ENCODE data around the gene PLXNA2. TPM values are rescaled to one million over a fixed set of nuclear protein-coding genes. Genes with fewer than 3 reads are reported as not detected.

The PLXNA2 gene
- total and polyA plus RNA-seq, 2 experiments from 2014 or later = 3.7 to 5.4 TPM

DNA sequence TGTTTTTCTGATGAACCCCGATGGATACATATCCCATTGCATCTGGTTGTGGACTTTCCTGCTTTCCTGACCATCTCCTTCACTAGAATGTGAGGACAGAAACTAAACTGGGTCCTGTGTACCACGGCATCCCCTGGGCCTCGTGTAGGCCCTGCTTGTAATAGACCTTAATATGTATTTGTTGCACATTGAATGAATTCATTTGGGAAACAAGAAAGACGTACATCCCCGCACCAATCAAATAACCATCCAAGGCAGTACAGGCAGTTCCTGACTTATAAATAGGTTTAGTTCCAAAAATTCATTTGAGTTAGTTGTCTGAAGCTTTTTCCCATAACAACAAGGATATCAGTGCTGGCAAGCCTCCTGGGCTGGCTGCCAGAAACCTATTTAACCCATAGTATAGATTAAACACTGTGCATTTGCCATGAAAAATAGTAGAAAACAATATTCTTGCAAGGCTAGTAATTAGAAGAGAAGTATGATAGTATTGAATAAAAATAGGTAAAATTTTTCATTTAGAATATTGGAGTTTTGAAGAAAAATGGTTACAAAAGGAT is 251.4 kb downstream of the PLXNA2 start:
- no peak overlapping the region for H3K9ac ChIP-seq
- no peaks in the 10 kb centered on the region for H3K9me3 ChIP-seq (ENCODE audit: low read depth)
- H3K27ac ChIP-seq = no peak overlapping the region
- H3F3A ChIP-seq (ENCODE audit: insufficient read depth) = no peaks in the 10 kb centered on the region
- no peaks in the 10 kb centered on the region for H4K20me1 ChIP-seq (ENCODE audit: insufficient read depth)
- WGBS, 2 experiments (ENCODE audit: low coverage in 1 of 2, low lambda C conversion rate in 2 of 2, missing lambda C conversion rate in 2 of 2) = 66 to 67% methylated on average over 5 of the region's 5 CpGs
- no peaks in the 10 kb centered on the region for H3K79me2 ChIP-seq (ENCODE audit: insufficient read depth)
- H3K9me2 ChIP-seq (ENCODE audit: insufficient read depth) = no peaks in the 10 kb centered on the region
- no peaks in the 10 kb centered on the region for H3K36me3 ChIP-seq (ENCODE audit: low read depth)
- no peak overlapping the region for H2AFZ ChIP-seq
- peaks cover 16% of the 10 kb centered on the region; the same call in 1 of the 2 replicates for H3K27me3 ChIP-seq (replicated peaks; ENCODE audit: insufficient read depth)
- H3K4me1 ChIP-seq (ENCODE audit: insufficient read depth) = no peaks in the 10 kb centered on the region
- H3K4me3 ChIP-seq = no peak overlapping the region
- no peak overlapping the region for H3K4me2 ChIP-seq (ENCODE audit: unreplicated experiment)
- DNase-seq = no peak
- no peak for TF ChIP-seq EZH2 (IDR thresholded peaks at IDR 0.05; ENCODE audit: insufficient read depth, poor library complexity, severe bottlenecking)
- TF ChIP-seq EZH2phosphoT487 (IDR thresholded peaks at IDR 0.05; ENCODE audit: insufficient read depth, low read depth) = no peak
- in situ Hi-C loops (cut with MboI) = no loop called here

- TF ChIP-seq EZH2phosphoT487 (IDR thresholded peaks at IDR 0.05; ENCODE audit: insufficient read depth, low read depth) (no peak), EZH2 (IDR thresholded peaks at IDR 0.05; ENCODE audit: insufficient read depth, poor library complexity, severe bottlenecking) (no peak)
- Histone ChIP-seq H3F3A (ENCODE audit: insufficient read depth) (no peaks in the 10 kb centered on the region), H4K20me1 (ENCODE audit: insufficient read depth) (no peaks in the 10 kb centered on the region), H3K4me3 (no peak overlapping the region), H3K9me2 (ENCODE audit: insufficient read depth) (no peaks in the 10 kb centered on the region), H3K79me2 (ENCODE audit: insufficient read depth) (no peaks in the 10 kb centered on the region), H3K4me1 (ENCODE audit: insufficient read depth) (no peaks in the 10 kb centered on the region), H3K9me3 (ENCODE audit: low read depth) (no peaks in the 10 kb centered on the region), H3K27me3 (replicated peaks; ENCODE audit: insufficient read depth) (peaks cover 16% of the 10 kb centered on the region; the same call in 1 of the 2 replicates), H3K36me3 (ENCODE audit: low read depth) (no peaks in the 10 kb centered on the region), H3K27ac (no peak overlapping the region), H3K9ac (no peak overlapping the region), H2AFZ (no peak overlapping the region), H3K4me2 (ENCODE audit: unreplicated experiment) (no peak overlapping the region)
- WGBS, 2 experiments (ENCODE audit: low coverage in 1 of 2, low lambda C conversion rate in 2 of 2, missing lambda C conversion rate in 2 of 2) = 47 to 48% methylated on average over 5 of the region's 5 CpGs
- DNase-seq = no peak
- in situ Hi-C loops (cut with MboI) = no loop called here
Measured at GRCh38 chr1:207991583-207992026, 252.6 kb downstream of the PLXNA2 start.

GRCh38 chr1:207990876-207991582 is 253.2 kb downstream of the PLXNA2 start:
- TF ChIP-seq EZH2phosphoT487 (IDR thresholded peaks at IDR 0.05; ENCODE audit: insufficient read depth, low read depth) (no peak), EZH2 (IDR thresholded peaks at IDR 0.05; ENCODE audit: insufficient read depth, poor library complexity, severe bottlenecking) (no peak)
- H3K4me1 ChIP-seq (ENCODE audit: insufficient read depth) = no peaks in the 10 kb centered on the region
- no peak overlapping the region for H3K4me3 ChIP-seq
- no peaks in the 10 kb centered on the region for H3K9me3 ChIP-seq (ENCODE audit: low read depth)
- H3K36me3 ChIP-seq (ENCODE audit: low read depth) = no peaks in the 10 kb centered on the region
- H3K9me2 ChIP-seq (ENCODE audit: insufficient read depth) = no peaks in the 10 kb centered on the region
- no peaks in the 10 kb centered on the region for H4K20me1 ChIP-seq (ENCODE audit: insufficient read depth)
- H3K9ac ChIP-seq = no peak overlapping the region
- no peak overlapping the region for H2AFZ ChIP-seq
- peaks cover 16% of the 10 kb centered on the region; the same call in 1 of the 2 replicates for H3K27me3 ChIP-seq (replicated peaks; ENCODE audit: insufficient read depth)
- 67 to 69% methylated on average over 13 to 16 of the region's 16 CpGs for WGBS, 2 experiments (ENCODE audit: low coverage in 1 of 2, low lambda C conversion rate in 2 of 2, missing lambda C conversion rate in 2 of 2)
- no peak overlapping the region for H3K4me2 ChIP-seq (ENCODE audit: unreplicated experiment)
- no peak overlapping the region for H3K27ac ChIP-seq
- DNase-seq = no peak
- no peaks in the 10 kb centered on the region for H3K79me2 ChIP-seq (ENCODE audit: insufficient read depth)
- H3F3A ChIP-seq (ENCODE audit: insufficient read depth) = no peaks in the 10 kb centered on the region
- in situ Hi-C loops (cut with MboI) = no loop called here

DNA sequence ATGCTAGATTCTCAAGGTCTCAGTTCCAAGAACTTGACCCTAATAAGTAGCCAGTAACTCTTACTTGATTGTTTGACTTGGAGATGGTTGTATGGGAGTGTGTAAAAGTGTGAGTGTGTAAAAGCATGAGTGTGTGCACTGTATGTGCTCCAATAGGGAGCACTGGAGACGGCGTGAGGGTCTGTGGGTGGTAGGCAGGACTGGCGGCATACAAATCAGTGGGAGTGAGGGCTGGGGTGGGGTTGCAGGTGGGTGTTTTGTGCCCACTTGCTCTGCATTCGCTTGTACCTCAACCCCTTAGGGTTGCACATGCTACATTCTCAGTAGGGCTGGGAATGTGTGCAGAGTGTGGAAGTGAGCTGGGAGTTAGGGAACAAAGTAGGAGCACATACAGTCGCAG is 253.7 kb downstream of the PLXNA2 start:
- WGBS, 2 experiments (ENCODE audit: low coverage in 1 of 2, low lambda C conversion rate in 2 of 2, missing lambda C conversion rate in 2 of 2) = 64 to 73% methylated on average over 5 of the region's 5 CpGs
- in situ Hi-C loops (cut with MboI) = no loop called here
- H3K27ac ChIP-seq = no peak overlapping the region

More for the DNA sequence above, 253.7 kb downstream of the PLXNA2 start:
- Histone ChIP-seq H3K36me3 (ENCODE audit: low read depth) (no peaks in the 10 kb centered on the region), H2AFZ (no peak overlapping the region), H3F3A (ENCODE audit: insufficient read depth) (no peaks in the 10 kb centered on the region), H3K4me2 (ENCODE audit: unreplicated experiment) (no peak overlapping the region), H3K4me3 (no peak overlapping the region), H3K4me1 (ENCODE audit: insufficient read depth) (no peaks in the 10 kb centered on the region), H3K27me3 (replicated peaks; ENCODE audit: insufficient read depth) (peaks cover 16% of the 10 kb centered on the region; the same call in 1 of the 2 replicates), H3K9ac (no peak overlapping the region), H3K9me2 (ENCODE audit: insufficient read depth) (no peaks in the 10 kb centered on the region), H3K79me2 (ENCODE audit: insufficient read depth) (no peaks in the 10 kb centered on the region), H3K9me3 (ENCODE audit: low read depth) (no peaks in the 10 kb centered on the region), H4K20me1 (ENCODE audit: insufficient read depth) (no peaks in the 10 kb centered on the region)
- DNase-seq = no peak
- TF ChIP-seq EZH2 (IDR thresholded peaks at IDR 0.05; ENCODE audit: insufficient read depth, poor library complexity, severe bottlenecking) = no peak
- no peak for TF ChIP-seq EZH2phosphoT487 (IDR thresholded peaks at IDR 0.05; ENCODE audit: insufficient read depth, low read depth)
